D721Med (cell line): ENCODE measurements around the gene FGFR3.

Experiments
- DNase-seq: peaks from one replicate; pipeline ENCODE4 v3.0.0; 2011; ENCODE audit warnings: low spot score; ENCODE audit not compliant: insufficient read length
- FAIRE-seq: peaks from 2 replicates; lab custom pipeline; 2011; peaks lifted over from hg19 to GRCh38; lab: Jason Lieb, UNC
- CTCF ChIP-seq: IDR thresholded peaks from 2 replicates; pipeline ENCODE4 v1.5.1; 2012; ENCODE audit warnings: mild to moderate bottlenecking, control low read depth; ENCODE audit not compliant: insufficient read depth; ENCODE audit errors: missing control alignments

The FGFR3 gene

GRCh38 chr4:1808396-1808795, 15.3 kb downstream of the FGFR3 start:
- FAIRE-seq (no peak), DNase-seq (no peak)
- TF ChIP-seq CTCF, result no peak

GRCh38 chr4:1808851-1809753, 16.0 kb downstream of the FGFR3 start:
- no peak for DNase-seq
- no peak for FAIRE-seq

GRCh38 chr4:1809754-1810502, 16.8 kb downstream of the FGFR3 start:
- peak; percentile 74 for TF ChIP-seq CTCF
- DNase-seq (peak; percentile 92), FAIRE-seq (no peak)

More at GRCh38 chr4:1808851-1809753, 16.0 kb downstream of the FGFR3 start:
- no peak for TF ChIP-seq CTCF

- no peak for DNase-seq
- no peak for FAIRE-seq
- no peak for TF ChIP-seq CTCF
Measured at GRCh38 chr4:1810765-1811164, 17.7 kb downstream of the FGFR3 start.

GRCh38 chr4:1812720-1813119, 19.6 kb downstream of the FGFR3 start:
- FAIRE-seq, result no peak
- no peak for DNase-seq

GRCh38 chr4:1813231-1813630, 20.1 kb downstream of the FGFR3 start:
- DNase-seq (no peak), FAIRE-seq (no peak)
- no peak for TF ChIP-seq CTCF

More at GRCh38 chr4:1812720-1813119, 19.6 kb downstream of the FGFR3 start:
- no peak for TF ChIP-seq CTCF
